ENCODE results near the gene GDPD4.

Gene GDPD4

DNA sequence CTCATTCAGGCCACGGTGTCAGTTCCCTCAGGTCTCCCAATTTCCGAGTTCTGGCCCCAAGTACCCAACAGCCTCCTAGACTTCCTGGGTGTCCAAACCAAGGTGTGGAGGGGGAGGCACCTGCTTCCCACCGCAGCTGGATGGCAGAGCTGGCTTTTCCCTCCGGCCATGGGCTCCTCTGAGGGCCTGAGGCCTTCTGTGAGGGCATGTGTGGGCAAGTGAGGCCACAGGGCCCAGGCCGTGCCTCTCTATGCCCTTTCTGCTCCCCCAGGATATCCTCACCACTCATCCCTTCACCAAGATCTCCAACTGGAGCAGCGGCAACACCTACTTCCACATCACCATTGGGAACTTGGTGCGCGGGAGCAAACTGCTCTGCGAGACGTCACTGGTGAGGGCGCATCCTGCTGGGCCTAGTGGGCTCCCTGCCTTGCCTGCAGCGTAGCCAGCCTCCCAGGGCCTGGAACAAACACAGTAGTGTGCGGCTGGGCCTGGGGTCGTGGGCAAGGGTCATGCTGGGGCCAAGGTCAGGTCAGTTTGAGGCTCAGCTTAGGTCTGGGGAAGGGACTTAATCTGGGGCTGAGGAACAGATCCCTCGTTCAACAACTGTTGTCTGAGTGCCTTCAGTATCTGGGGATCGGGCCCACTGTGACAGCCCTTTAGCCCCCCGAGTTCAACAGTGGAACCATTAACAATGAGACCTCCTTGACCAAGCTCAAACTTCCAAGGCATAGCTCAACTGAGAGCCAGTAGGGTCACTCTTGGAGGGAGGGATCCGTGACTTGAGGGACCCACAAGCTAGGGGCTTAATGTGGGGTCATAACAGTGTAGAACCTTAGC, 87.7 kb downstream of the GDPD4 start:
- Histone ChIP-seq H3K4me3 (ENCODE audit: extremely low read depth, insufficient read depth, low read length, poor library complexity, severe bottlenecking) (no peak overlapping the region), H3K27ac (ENCODE audit: low read depth, low read length, severe bottlenecking) (no peak overlapping the region), H3K4me1 (ENCODE audit: control insufficient read depth, insufficient read depth, low read length, poor library complexity, severe bottlenecking) (no peaks in the 10 kb centered on the region), H3K36me3 (ENCODE audit: control insufficient read depth, insufficient read depth, low read length) (no peaks in the 10 kb centered on the region), H3K9me3 (ENCODE audit: control insufficient read depth, low read length) (no peaks in the 10 kb centered on the region)
- WGBS, 2 experiments (ENCODE audit: insufficient coverage in 2 of 2), result 88 to 93% methylated on average over 15 of the region's 18 CpGs

- no peak overlapping the region for H3K4me3 ChIP-seq (ENCODE audit: extremely low read depth, insufficient read depth, low read length, poor library complexity, severe bottlenecking)
- H3K9me3 ChIP-seq (ENCODE audit: control insufficient read depth, low read length), result no peaks in the 10 kb centered on the region
- no peaks in the 10 kb centered on the region for H3K36me3 ChIP-seq (ENCODE audit: control insufficient read depth, insufficient read depth, low read length)
- 83 to 87% methylated on average over 11 to 12 of the region's 13 CpGs for WGBS, 2 experiments (ENCODE audit: insufficient coverage in 2 of 2)
- H3K27ac ChIP-seq (ENCODE audit: low read depth, low read length, severe bottlenecking), result no peak overlapping the region
- no peaks in the 10 kb centered on the region for H3K4me1 ChIP-seq (ENCODE audit: control insufficient read depth, insufficient read depth, low read length, poor library complexity, severe bottlenecking)
These were observed 88.4 kb downstream of the GDPD4 start for GRCh38 chr11:77213029-77213579.

GRCh38 chr11:77212314-77213007, 89.0 kb downstream of the GDPD4 start:
- WGBS, 2 experiments (ENCODE audit: insufficient coverage in 2 of 2), result 89 to 94% methylated on average over 5 to 8 of the region's 8 CpGs
- Histone ChIP-seq H3K27ac (ENCODE audit: low read depth, low read length, severe bottlenecking) (no peak overlapping the region), H3K4me3 (ENCODE audit: extremely low read depth, insufficient read depth, low read length, poor library complexity, severe bottlenecking) (no peak overlapping the region), H3K4me1 (ENCODE audit: control insufficient read depth, insufficient read depth, low read length, poor library complexity, severe bottlenecking) (no peaks in the 10 kb centered on the region), H3K36me3 (ENCODE audit: control insufficient read depth, insufficient read depth, low read length) (no peaks in the 10 kb centered on the region), H3K9me3 (ENCODE audit: control insufficient read depth, low read length) (no peaks in the 10 kb centered on the region)

DNA sequence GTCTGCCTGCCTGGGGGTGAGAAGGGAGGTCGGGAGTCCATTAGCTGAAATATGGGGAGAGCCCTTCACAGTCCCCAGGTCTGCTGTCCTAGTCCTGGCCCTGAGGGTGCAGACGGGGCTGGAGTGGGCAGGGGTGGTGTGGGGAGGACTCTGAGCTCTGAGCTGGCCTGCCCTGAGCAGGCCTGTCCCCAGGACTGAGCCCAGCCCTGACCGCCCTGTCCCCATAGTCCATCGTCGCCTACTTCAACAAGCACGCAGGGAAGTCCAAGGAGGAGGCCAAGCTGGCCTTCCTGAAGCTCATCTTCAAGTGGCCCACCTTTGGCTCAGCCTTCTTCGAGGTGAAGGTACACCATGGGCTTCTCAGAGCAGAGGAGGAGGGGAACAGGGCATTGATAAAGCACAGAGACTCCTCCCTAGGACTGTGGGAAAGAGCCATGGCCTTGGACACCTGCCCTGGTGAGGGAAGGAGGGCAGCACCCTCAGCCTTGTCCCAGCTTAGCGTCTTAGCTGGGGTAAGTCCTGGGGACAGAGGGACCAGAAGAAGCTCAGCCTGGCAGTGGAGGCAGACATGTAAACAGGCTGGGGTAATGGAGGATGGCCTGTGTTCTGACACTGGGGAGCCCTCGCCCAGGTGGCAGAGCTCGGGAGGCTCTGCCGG, 89.8 kb downstream of the GDPD4 start:
- H3K9me3 ChIP-seq (ENCODE audit: control insufficient read depth, low read length), result no peaks in the 10 kb centered on the region
- no peak overlapping the region for H3K27ac ChIP-seq (ENCODE audit: low read depth, low read length, severe bottlenecking)
- H3K4me3 ChIP-seq (ENCODE audit: extremely low read depth, insufficient read depth, low read length, poor library complexity, severe bottlenecking), result no peak overlapping the region
- H3K36me3 ChIP-seq (ENCODE audit: control insufficient read depth, insufficient read depth, low read length), result no peaks in the 10 kb centered on the region
- no peaks in the 10 kb centered on the region for H3K4me1 ChIP-seq (ENCODE audit: control insufficient read depth, insufficient read depth, low read length, poor library complexity, severe bottlenecking)
- 87 to 89% methylated on average over 10 to 11 of the region's 11 CpGs for WGBS, 2 experiments (ENCODE audit: insufficient coverage in 2 of 2)

DNA sequence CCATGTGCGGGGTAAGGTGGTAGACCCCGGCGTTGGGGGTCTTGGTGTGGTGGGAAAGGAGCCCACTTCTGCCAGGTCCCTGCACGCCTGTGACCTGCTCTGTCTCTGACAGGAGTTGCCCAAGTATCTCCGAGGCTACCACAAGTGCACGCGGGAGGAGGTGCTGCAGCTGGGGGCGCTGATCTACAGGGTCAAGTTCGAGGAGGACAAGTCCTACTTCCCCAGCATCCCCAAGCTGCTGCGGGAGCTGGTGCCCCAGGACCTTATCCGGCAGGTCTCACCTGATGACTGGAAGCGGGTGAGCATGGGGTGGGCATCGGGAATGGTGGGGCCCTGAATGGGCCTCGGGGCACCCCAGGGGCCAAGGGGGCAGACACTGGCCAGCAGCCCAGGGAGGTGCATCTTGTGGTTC, 90.4 kb downstream of the GDPD4 start:
- no peak overlapping the region for H3K4me3 ChIP-seq (ENCODE audit: extremely low read depth, insufficient read depth, low read length, poor library complexity, severe bottlenecking)
- H3K27ac ChIP-seq (ENCODE audit: low read depth, low read length, severe bottlenecking), result no peak overlapping the region
- no peaks in the 10 kb centered on the region for H3K36me3 ChIP-seq (ENCODE audit: control insufficient read depth, insufficient read depth, low read length)
- H3K4me1 ChIP-seq (ENCODE audit: control insufficient read depth, insufficient read depth, low read length, poor library complexity, severe bottlenecking), result no peaks in the 10 kb centered on the region
- WGBS, 2 experiments (ENCODE audit: insufficient coverage in 2 of 2), result 93% methylated on average over 9 to 11 of the region's 14 CpGs
- H3K9me3 ChIP-seq (ENCODE audit: control insufficient read depth, low read length), result no peaks in the 10 kb centered on the region

GRCh38 chr11:77209663-77210062, 91.8 kb downstream of the GDPD4 start:
- no peak overlapping the region for H3K27ac ChIP-seq (ENCODE audit: low read depth, low read length, severe bottlenecking)
- H3K4me3 ChIP-seq (ENCODE audit: extremely low read depth, insufficient read depth, low read length, poor library complexity, severe bottlenecking), result no peak overlapping the region
- 88 to 96% methylated on average over 4 of the region's 4 CpGs for WGBS, 2 experiments (ENCODE audit: insufficient coverage in 2 of 2)
- H3K36me3 ChIP-seq (ENCODE audit: control insufficient read depth, insufficient read depth, low read length), result no peaks in the 10 kb centered on the region
- no peaks in the 10 kb centered on the region for H3K9me3 ChIP-seq (ENCODE audit: control insufficient read depth, low read length)
- H3K4me1 ChIP-seq (ENCODE audit: control insufficient read depth, insufficient read depth, low read length, poor library complexity, severe bottlenecking), result no peaks in the 10 kb centered on the region

- no peaks in the 10 kb centered on the region for H3K9me3 ChIP-seq (ENCODE audit: control insufficient read depth, low read length)
- H3K4me1 ChIP-seq (ENCODE audit: control insufficient read depth, insufficient read depth, low read length, poor library complexity, severe bottlenecking), result no peaks in the 10 kb centered on the region
- H3K36me3 ChIP-seq (ENCODE audit: control insufficient read depth, insufficient read depth, low read length), result no peaks in the 10 kb centered on the region
- WGBS, 2 experiments (ENCODE audit: insufficient coverage in 2 of 2), result 93 to 94% methylated on average over 10 to 11 of the region's 11 CpGs
- H3K4me3 ChIP-seq (ENCODE audit: extremely low read depth, insufficient read depth, low read length, poor library complexity, severe bottlenecking), result no peak overlapping the region
- H3K27ac ChIP-seq (ENCODE audit: low read depth, low read length, severe bottlenecking), result no peak overlapping the region
These were observed 93.0 kb downstream of the GDPD4 start for GRCh38 chr11:77208535-77208934.

GRCh38 chr11:77207618-77208313, 93.7 kb downstream of the GDPD4 start:
- H3K36me3 ChIP-seq (ENCODE audit: control insufficient read depth, insufficient read depth, low read length), result no peaks in the 10 kb centered on the region
- H3K27ac ChIP-seq (ENCODE audit: low read depth, low read length, severe bottlenecking), result no peak overlapping the region
- WGBS, 2 experiments (ENCODE audit: insufficient coverage in 2 of 2), result 91 to 97% methylated on average over 8 to 9 of the region's 10 CpGs
- no peak overlapping the region for H3K4me3 ChIP-seq (ENCODE audit: extremely low read depth, insufficient read depth, low read length, poor library complexity, severe bottlenecking)
- no peaks in the 10 kb centered on the region for H3K4me1 ChIP-seq (ENCODE audit: control insufficient read depth, insufficient read depth, low read length, poor library complexity, severe bottlenecking)
- no peaks in the 10 kb centered on the region for H3K9me3 ChIP-seq (ENCODE audit: control insufficient read depth, low read length)

DNA sequence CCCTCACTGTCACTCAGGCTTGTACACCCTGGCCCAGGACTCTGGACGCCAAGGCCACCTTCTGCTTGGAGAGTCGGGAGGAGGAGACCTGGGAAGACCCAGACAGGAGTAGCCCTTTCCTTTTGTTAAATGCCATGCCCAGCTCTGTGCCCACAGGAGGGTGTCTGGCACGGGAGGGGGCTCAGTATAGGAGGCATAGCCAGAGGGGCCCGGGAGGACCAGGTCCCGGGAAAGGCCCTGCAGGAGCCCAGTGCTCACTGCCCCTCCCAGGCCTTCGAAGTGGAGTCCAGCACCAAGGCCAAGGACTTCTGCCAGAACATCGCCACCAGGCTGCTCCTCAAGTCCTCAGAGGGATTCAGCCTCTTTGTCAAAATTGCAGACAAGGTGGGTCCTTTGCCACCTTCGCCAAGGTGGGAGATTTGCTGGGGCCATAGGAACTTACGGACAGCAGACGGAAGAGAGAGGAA, 94.4 kb downstream of the GDPD4 start:
- 87 to 90% methylated on average over 7 to 9 of the region's 10 CpGs for WGBS, 2 experiments (ENCODE audit: insufficient coverage in 2 of 2)
- no peaks in the 10 kb centered on the region for H3K4me1 ChIP-seq (ENCODE audit: control insufficient read depth, insufficient read depth, low read length, poor library complexity, severe bottlenecking)
- H3K27ac ChIP-seq (ENCODE audit: low read depth, low read length, severe bottlenecking), result no peak overlapping the region
- no peaks in the 10 kb centered on the region for H3K9me3 ChIP-seq (ENCODE audit: control insufficient read depth, low read length)
- H3K4me3 ChIP-seq (ENCODE audit: extremely low read depth, insufficient read depth, low read length, poor library complexity, severe bottlenecking), result no peak overlapping the region
- H3K36me3 ChIP-seq (ENCODE audit: control insufficient read depth, insufficient read depth, low read length), result no peaks in the 10 kb centered on the region

Data from mesodermal cell (in vitro differentiated cells).